ENCODE data around the gene GPD2. TPM values are rescaled to one million over a fixed set of nuclear protein-coding genes. Genes with fewer than 3 reads are reported as not detected.

GPD2 gene
- polyA plus RNA-seq, 1 donor from 2014 or later = 3.5 TPM

GRCh38 chr2:156401861-156402260, 34.3 kb upstream of the GPD2 start:
- no peaks in the 10 kb centered on the region for H3K27me3 ChIP-seq (ENCODE audit: insufficient read depth, low read depth, low read length)
- H3K36me3 ChIP-seq (ENCODE audit: insufficient read depth, low read length) = no peaks in the 10 kb centered on the region
- no peak for TF ChIP-seq TAF1 (IDR thresholded peaks at IDR 0.05; ENCODE audit: low read depth)
- no peak for TF ChIP-seq EP300 (conservative IDR thresholded peaks at IDR 0.05; ENCODE audit: poor library complexity, severe bottlenecking)
- no peak for TF ChIP-seq REST (IDR thresholded peaks at IDR 0.05; ENCODE audit: borderline replicate concordance)
- TF ChIP-seq POLR2AphosphoS5 (IDR thresholded peaks at IDR 0.05) = no peak
- no peak for TF ChIP-seq EZH2 (IDR thresholded peaks at IDR 0.05; ENCODE audit: borderline replicate concordance, insufficient read depth, low read length, poor library complexity, severe bottlenecking)
- TF ChIP-seq CTCF (IDR thresholded peaks at IDR 0.05; ENCODE audit: poor library complexity, severe bottlenecking) = no peak
- TF ChIP-seq RAD21 (conservative IDR thresholded peaks at IDR 0.05) = no peak
- TF ChIP-seq SMC3 (conservative IDR thresholded peaks at IDR 0.05; ENCODE audit: poor library complexity) = no peak
- TF ChIP-seq MXI1 (conservative IDR thresholded peaks at IDR 0.05; ENCODE audit: poor library complexity, severe bottlenecking) = no peak
- H3K4me3 ChIP-seq (ENCODE audit: low read length) = peak overlapping the region; percentile 84
- H3K9ac ChIP-seq (ENCODE audit: low read length) = no peak overlapping the region
- H3K9me2 ChIP-seq (ENCODE audit: insufficient read depth, low read length) = no peaks in the 10 kb centered on the region
- no peaks in the 10 kb centered on the region for H4K20me1 ChIP-seq (ENCODE audit: insufficient read depth)
- no peaks in the 10 kb centered on the region for H3K79me2 ChIP-seq (replicated peaks; ENCODE audit: insufficient read depth, low read length)
- H3K27ac ChIP-seq (ENCODE audit: low read length) = no peak overlapping the region
- no peak overlapping the region for H2AFZ ChIP-seq (ENCODE audit: low read depth, low read length)
- peak overlapping the region; percentile 53 for H3K4me2 ChIP-seq (ENCODE audit: low read length)
- peaks cover 3% of the 10 kb centered on the region for H3F3A ChIP-seq (ENCODE audit: insufficient read depth, low read length, poor library complexity, severe bottlenecking)
- no peaks in the 10 kb centered on the region for H3K9me3 ChIP-seq (ENCODE audit: low read length)

- Histone ChIP-seq H3K4me3 (ENCODE audit: low read length) (no peak overlapping the region), H2AFZ (ENCODE audit: low read depth, low read length) (no peak overlapping the region), H3K27ac (ENCODE audit: low read length) (no peak overlapping the region), H3F3A (ENCODE audit: insufficient read depth, low read length, poor library complexity, severe bottlenecking) (peaks cover 3% of the 10 kb centered on the region), H3K9me2 (ENCODE audit: insufficient read depth, low read length) (no peaks in the 10 kb centered on the region), H4K20me1 (ENCODE audit: insufficient read depth) (no peaks in the 10 kb centered on the region), H3K27me3 (ENCODE audit: insufficient read depth, low read depth, low read length) (no peaks in the 10 kb centered on the region), H3K9me3 (ENCODE audit: low read length) (no peaks in the 10 kb centered on the region), H3K4me2 (ENCODE audit: low read length) (no peak overlapping the region), H3K79me2 (replicated peaks; ENCODE audit: insufficient read depth, low read length) (no peaks in the 10 kb centered on the region), H3K9ac (ENCODE audit: low read length) (no peak overlapping the region), H3K36me3 (ENCODE audit: insufficient read depth, low read length) (no peaks in the 10 kb centered on the region)
- TF ChIP-seq EZH2 (IDR thresholded peaks at IDR 0.05; ENCODE audit: borderline replicate concordance, insufficient read depth, low read length, poor library complexity, severe bottlenecking) = no peak
- no peak for TF ChIP-seq EP300 (conservative IDR thresholded peaks at IDR 0.05; ENCODE audit: poor library complexity, severe bottlenecking)
- TF ChIP-seq TAF1 (IDR thresholded peaks at IDR 0.05; ENCODE audit: low read depth) = no peak
- TF ChIP-seq MXI1 (conservative IDR thresholded peaks at IDR 0.05; ENCODE audit: poor library complexity, severe bottlenecking) = no peak
- no peak for TF ChIP-seq CTCF (IDR thresholded peaks at IDR 0.05; ENCODE audit: poor library complexity, severe bottlenecking)
- no peak for TF ChIP-seq SMC3 (conservative IDR thresholded peaks at IDR 0.05; ENCODE audit: poor library complexity)
- TF ChIP-seq POLR2AphosphoS5 (IDR thresholded peaks at IDR 0.05) = no peak
- TF ChIP-seq REST (IDR thresholded peaks at IDR 0.05; ENCODE audit: borderline replicate concordance) = no peak
- TF ChIP-seq RAD21 (conservative IDR thresholded peaks at IDR 0.05) = no peak
Observed at GRCh38 chr2:156405586-156405985, 30.6 kb upstream of the GPD2 start.
